Fibroblast of lung (primary cell): ENCODE measurements around the gene DHRS11.

ENCODE experiments used
- CTCF ChIP-seq, 2 donors: IDR thresholded peaks in 1 of 2; conservative IDR thresholded peaks in 1 of 2; 1 replicate in 1 of 2; 2 replicates in 1 of 2; pipeline ENCODE4 v1.5.1; 2011 to 2012; ENCODE audit warnings: low read length in 2 of 2, control low read depth in 1 of 2, inconsistent platforms in 1 of 2, low read depth in 1 of 2, mild to moderate bottlenecking in 1 of 2
- EZH2 ChIP-seq: IDR thresholded peaks from 2 replicates; pipeline ENCODE4 v1.5.1; 2012; ENCODE audit warnings: low read length, control low read depth, mild to moderate bottlenecking; ENCODE audit errors: missing control alignments

GRCh38 chr17:36594626-36595401 is 3.1 kb downstream of the DHRS11 start:
- TF ChIP-seq EZH2 (no peak), CTCF (conservative IDR thresholded peaks at IDR 0.05 in 1 of 2, IDR thresholded peaks at IDR 0.05 in 1 of 2; ENCODE audit: low read depth in 1 of 2, low read length in 2 of 2) (no peak)
